GM12878 (cell line): ENCODE results near the gene SLC27A5. TPM values are rescaled to one million over a fixed set of nuclear protein-coding genes. Genes with fewer than 3 reads are reported as not detected.
A peak's percentile ranks its signal among the peaks of the same experiment; 100 is the strongest.

Source experiments
- BHLHE40 ChIP-seq, 2 experiments: fragments of 450-650 bp in 1 of 2; IDR thresholded peaks; 2 replicates each; pipeline ENCODE4 v1.6.1; 2011 to 2017; ENCODE audit warnings: low read depth in 2 of 2, borderline replicate concordance in 1 of 2, improper control_type of control experiment in 1 of 2, low read length in 1 of 2, mild to moderate bottlenecking in 1 of 2
- CHD2 ChIP-seq: IDR thresholded peaks from 2 replicates; pipeline ENCODE4 v1.6.1; 2011; ENCODE audit warnings: low read depth, low read length, improper control_type of control experiment, borderline replicate concordance
- CREB1 ChIP-seq: IDR thresholded peaks from 2 replicates; pipeline ENCODE4 v1.6.1; 2012; ENCODE audit warnings: low read depth, mild to moderate bottlenecking, inconsistent platforms
- CREM ChIP-seq: IDR thresholded peaks from 2 replicates; pipeline ENCODE4 v1.6.1; 2014; ENCODE audit warnings: antibody characterized with exemption, low read depth
- E2F8 ChIP-seq: fragments of 450-650 bp; IDR thresholded peaks from 2 replicates; pipeline ENCODE4 v1.6.1; 2018; ENCODE audit warnings: mild to moderate bottlenecking, low read depth, moderate library complexity; ENCODE audit not compliant: partially characterized antibody
- EP300 ChIP-seq, 2 experiments: fragments of 150-350 bp in 1 of 2; IDR thresholded peaks; 2 replicates each; pipeline ENCODE4 v1.6.1; 2011 to 2012; ENCODE audit warnings: low read depth in 2 of 2, low read length in 2 of 2, borderline replicate concordance in 1 of 2, improper control_type of control experiment in 1 of 2, inconsistent platforms in 1 of 2; ENCODE audit not compliant: control insufficient read depth in 1 of 2
- FOXK2 ChIP-seq: fragments of 450-650 bp; IDR thresholded peaks from 2 replicates; pipeline ENCODE4 v1.6.1; 2017; ENCODE audit warnings: mild to moderate bottlenecking, moderate library complexity
- IKZF2 ChIP-seq, 2 experiments: fragments of 450-650 bp; IDR thresholded peaks; 2 replicates each; pipeline ENCODE4 v1.6.1; 2017; ENCODE audit warnings: mild to moderate bottlenecking in 2 of 2, moderate library complexity in 2 of 2
- KDM1A ChIP-seq: fragments of 200-600 bp; sonication (generic); IDR thresholded peaks from 2 replicates; pipeline ENCODE4 v1.6.1; 2016; ENCODE audit warnings: borderline replicate concordance
- MLLT1 ChIP-seq: fragments of 450-650 bp; IDR thresholded peaks from 2 replicates; pipeline ENCODE4 v1.6.1; 2016; ENCODE audit warnings: mild to moderate bottlenecking
- MTA2 ChIP-seq: fragments of 450-650 bp; IDR thresholded peaks from 2 replicates; pipeline ENCODE4 v1.6.1; 2016; ENCODE audit warnings: low read depth, mild to moderate bottlenecking, moderate library complexity
- NRF1 ChIP-seq: conservative IDR thresholded peaks from 2 replicates; pipeline ENCODE4 v1.6.1; 2011; ENCODE audit warnings: mild to moderate bottlenecking, low read depth, low read length, improper control_type of control experiment
- POLR2AphosphoS2 ChIP-seq: IDR thresholded peaks from 2 replicates; pipeline ENCODE4 v1.6.1; 2011; ENCODE audit warnings: low read depth, mild to moderate bottlenecking, low read length, improper control_type of control experiment, moderate library complexity
- POU2F2 ChIP-seq: IDR thresholded peaks from 3 replicates; pipeline ENCODE4 v1.6.1; 2011; ENCODE audit warnings: low read depth, mild to moderate bottlenecking, low read length, borderline replicate concordance
- RAD51 ChIP-seq: fragments of 450-650 bp; IDR thresholded peaks from 2 replicates; pipeline ENCODE4 v1.6.1; 2016; ENCODE audit warnings: moderate library complexity, mild to moderate bottlenecking, inconsistent platforms
- TAF1 ChIP-seq: IDR thresholded peaks from 2 replicates; pipeline ENCODE4 v1.6.1; 2011; ENCODE audit warnings: mild to moderate bottlenecking, low read depth, low read length, borderline replicate concordance
- ZNF592 ChIP-seq: fragments of 450-650 bp; IDR thresholded peaks from 2 replicates; pipeline ENCODE4 v1.6.1; 2017; ENCODE audit warnings: mild to moderate bottlenecking, moderate library complexity
- polyA plus RNA-seq, 11 experiments: library from polyadenylated mRNA; depleted of rRNA in 4 of 11; unstranded in 6 of 11; stranded (reverse) in 5 of 11; fragments of >200 nt; fragmentation: Nextera tagmentation in 4 of 11; fragmentation: Illumina TruSeq in 1 of 11; extraction: Ambion mirVana in 4 of 11; extraction: Trizol in 1 of 11; gene quantifications; 1 replicate in 1 of 11; 2 replicates in 10 of 11; pipeline versions ENCODE4 v1.2.1 to v1.2.3, GENCODE V29; 2011 to 2016; ENCODE audit warnings: inconsistent platforms in 2 of 11, missing spikeins in 2 of 11, low read depth in 1 of 11
- total RNA-seq, 4 experiments: library from RNA; depleted of rRNA in 3 of 4; stranded (reverse); fragments of >200 nt in 3 of 4; fragmentation: Illumina TruSeq in 1 of 4; extraction: Trizol in 1 of 4; gene quantifications; 2 replicates each; pipeline versions ENCODE4 v1.2.1 to v1.2.3, GENCODE V29; 2013 to 2021

Gene SLC27A5
- total and polyA plus RNA-seq, 10 of the 15 experiments (the other 5 are each of a cell fraction or from before 2014, with no cell fraction given) = 21.2 to 127 (median 31.8) TPM

GRCh38 chr19:58543826-58544590, 32.2 kb upstream of the SLC27A5 start, which contains the start of gene TRIM28 (continued):
- TF ChIP-seq ZNF592 = 0 out of 2 replicates have a peak, but pooled peaks have one; percentile 27
- no peak for TF ChIP-seq FOXK2
- peak; percentile 98 for TF ChIP-seq POLR2AphosphoS2
- TF ChIP-seq CHD2 = peak; percentile 81
- TF ChIP-seq E2F8 = peak; percentile 19
- TF ChIP-seq MTA2 = peak; percentile 26; the same call in 1 of the 2 replicates
- TF ChIP-seq TAF1 = peak; percentile 85
- peak; percentile 76 for TF ChIP-seq POU2F2
- TF ChIP-seq EP300 (IDR thresholded peaks at IDR 0.05; ENCODE audit: borderline replicate concordance in 1 of 2, control insufficient read depth in 1 of 2, low read depth in 2 of 2, low read length in 2 of 2) = peak in 1 of 2 experiments; percentile 39; a peak in 1 of 4 replicates
- TF ChIP-seq CREB1 = peak; percentile 94
- no peak for TF ChIP-seq RAD51
- peak; percentile 33; the same call in 1 of the 2 replicates for TF ChIP-seq MLLT1
- peak; percentile 82 to 86 for TF ChIP-seq IKZF2 (IDR thresholded peaks at IDR 0.05)
- 0 out of 4 replicates have a peak, but pooled peaks of 1 of the 2 experiments have one; percentile 65 for TF ChIP-seq BHLHE40 (IDR thresholded peaks at IDR 0.05; ENCODE audit: borderline replicate concordance in 1 of 2, low read depth in 2 of 2, low read length in 1 of 2)
- TF ChIP-seq CREM = peak; percentile 85
- TF ChIP-seq NRF1 = peak; percentile 78
- no peak for TF ChIP-seq KDM1A
